ENCODE measurements around the gene CTBP1. TPM values are rescaled to one million over a fixed set of nuclear protein-coding genes. Genes with fewer than 3 reads are reported as not detected.

CTBP1 gene
- total RNA-seq, 8 experiments from 2014 or later = 120 to 180 (median 146) TPM

GRCh38 chr4:1210971-1211370, 38.0 kb downstream of the CTBP1 start:
- Histone ChIP-seq H3K4me3 (no peak overlapping the region), H3K27ac (no peak overlapping the region), H3K4me1 (replicated peaks in 1 of 2) (peaks cover 6 to 23% of the 10 kb centered on the region in 2 donors)
- WGBS, 10 experiments = 80 to 100% (median 94%) methylated on average over 1 to 2 of the region's 10 CpGs; no CpG with 5 or more reads in 6 of the 10 experiments
- ATAC-seq (replicated peaks in 6 of 8) = no peak
- in situ Hi-C loops (cut with MboI; ENCODE audit: low pct_unique_long_range_greater_than_20kb in 2 of 9, low sequenced_read_pairs in 9 of 9, unreplicated experiment in 9 of 9) = no loop called here

GRCh38 chr4:1210241-1210841, 38.6 kb downstream of the CTBP1 start:
- 100% methylated on average over 5 of the region's 22 CpGs; no CpG with 5 or more reads in 9 of the 10 experiments for WGBS, 10 experiments
- in situ Hi-C loops (cut with MboI; ENCODE audit: low pct_unique_long_range_greater_than_20kb in 2 of 9, low sequenced_read_pairs in 9 of 9, unreplicated experiment in 9 of 9) = no loop called here
- peak in 4 of 8 experiments; percentile 2 to 9 (median 6) for ATAC-seq (replicated peaks in 6 of 8)
- Histone ChIP-seq H3K27ac (no peak overlapping the region), H3K4me1 (replicated peaks in 1 of 2) (peaks cover 6 to 23% of the 10 kb centered on the region in 2 donors), H3K4me3 (no peak overlapping the region)

- peak; percentile 56 to 85 (median 73) for ATAC-seq (replicated peaks in 6 of 8)
- in situ Hi-C loops (cut with MboI; ENCODE audit: low pct_unique_long_range_greater_than_20kb in 2 of 9, low sequenced_read_pairs in 9 of 9, unreplicated experiment in 9 of 9) = no loop called here
- Histone ChIP-seq H3K27ac (no peak overlapping the region), H3K4me1 (replicated peaks in 1 of 2) (peaks cover 6 to 23% of the 10 kb centered on the region in 2 donors), H3K4me3 (no peak overlapping the region)
- WGBS, 10 experiments = 0% methylated on average over 1 of the region's 11 CpGs; no CpG with 5 or more reads in 9 of the 10 experiments
Measured at GRCh38 chr4:1209821-1210220, 39.1 kb downstream of the CTBP1 start.

- H3K4me1 ChIP-seq (replicated peaks in 1 of 2) = peaks cover 6 to 23% of the 10 kb centered on the region in 2 donors
Measured at GRCh38 chr4:1208970-1209704, 39.8 kb downstream of the CTBP1 start.

GRCh38 chr4:1208266-1208961, 40.5 kb downstream of the CTBP1 start:
- peak in 4 of 8 experiments; percentile 1 to 6 (median 3) for ATAC-seq (replicated peaks in 6 of 8)
- Histone ChIP-seq H3K27ac (peak overlapping the region in 1 of 2 donors; percentile 66), H3K4me3 (no peak overlapping the region), H3K4me1 (replicated peaks in 1 of 2) (peaks cover 6 to 23% of the 10 kb centered on the region in 2 donors)
- in situ Hi-C loops (cut with MboI; ENCODE audit: low pct_unique_long_range_greater_than_20kb in 2 of 9, low sequenced_read_pairs in 9 of 9, unreplicated experiment in 9 of 9) = no loop called here
- 67 to 100% (median 98%) methylated on average over 1 to 9 of the region's 37 CpGs; no CpG with 5 or more reads in 5 of the 10 experiments for WGBS, 10 experiments

More at GRCh38 chr4:1208970-1209704, 39.8 kb downstream of the CTBP1 start:
- in situ Hi-C loops (cut with MboI; ENCODE audit: low pct_unique_long_range_greater_than_20kb in 2 of 9, low sequenced_read_pairs in 9 of 9, unreplicated experiment in 9 of 9) = no loop called here
- H3K4me3 ChIP-seq = no peak overlapping the region
- no peak for ATAC-seq (replicated peaks in 6 of 8)
- 80 to 100% (median 94%) methylated on average over 1 to 10 of the region's 31 CpGs; no CpG with 5 or more reads in 3 of the 10 experiments for WGBS, 10 experiments
- H3K27ac ChIP-seq = no peak overlapping the region

GRCh38 chr4:1207603-1208265, 41.2 kb downstream of the CTBP1 start:
- Histone ChIP-seq H3K4me1 (replicated peaks in 1 of 2) (peaks cover 6 to 23% of the 10 kb centered on the region in 2 donors), H3K4me3 (no peak overlapping the region), H3K27ac (peak overlapping the region in 1 of 2 donors; percentile 66)
- in situ Hi-C loops (cut with MboI; ENCODE audit: low pct_unique_long_range_greater_than_20kb in 2 of 9, low sequenced_read_pairs in 9 of 9, unreplicated experiment in 9 of 9) = no loop called here
- 50 to 90% (median 67%) methylated on average over 3 to 6 of the region's 31 CpGs; no CpG with 5 or more reads in 7 of the 10 experiments for WGBS, 10 experiments
- peak in 5 of 8 experiments; percentile 7 to 47 (median 25) for ATAC-seq (replicated peaks in 6 of 8)

- Histone ChIP-seq H3K4me3 (no peak overlapping the region), H3K27ac (no peak overlapping the region), H3K4me1 (replicated peaks in 1 of 2) (peaks cover 6 to 23% of the 10 kb centered on the region in 2 donors)
- whole genome bisulfite sequencing, 10 experiments = no CpG with 5 or more reads among the region's 12 CpGs
- peak in 1 of 8 experiments; percentile 13 for ATAC-seq (replicated peaks in 6 of 8)
- in situ Hi-C loops (cut with MboI; ENCODE audit: low pct_unique_long_range_greater_than_20kb in 2 of 9, low sequenced_read_pairs in 9 of 9, unreplicated experiment in 9 of 9) = no loop called here
Measured at GRCh38 chr4:1207157-1207470, 41.8 kb downstream of the CTBP1 start.

- ATAC-seq (replicated peaks in 6 of 8) = no peak
- in situ Hi-C loops (cut with MboI; ENCODE audit: low pct_unique_long_range_greater_than_20kb in 2 of 9, low sequenced_read_pairs in 9 of 9, unreplicated experiment in 9 of 9) = no loop called here
- peaks cover 6 to 23% of the 10 kb centered on the region in 2 donors for H3K4me1 ChIP-seq (replicated peaks in 1 of 2)
- H3K4me3 ChIP-seq = no peak overlapping the region
- H3K27ac ChIP-seq = no peak overlapping the region
- WGBS, 10 experiments = 0 to 100% (median 50%) methylated on average over 1 to 2 of the region's 21 CpGs; no CpG with 5 or more reads in 7 of the 10 experiments
Measured at GRCh38 chr4:1206299-1207156, 42.4 kb downstream of the CTBP1 start.

- in situ Hi-C loops (cut with MboI; ENCODE audit: low pct_unique_long_range_greater_than_20kb in 2 of 9, low sequenced_read_pairs in 9 of 9, unreplicated experiment in 9 of 9) = no loop called here
- 40 to 60% methylated on average over 1 of the region's 17 CpGs; no CpG with 5 or more reads in 8 of the 10 experiments for WGBS, 10 experiments
- Histone ChIP-seq H3K27ac (no peak overlapping the region), H3K4me3 (no peak overlapping the region), H3K4me1 (replicated peaks in 1 of 2) (peaks cover 6 to 27% of the 10 kb centered on the region in 2 donors)
- ATAC-seq (replicated peaks in 6 of 8) = peak in 1 of 8 experiments; percentile 24
Measured at GRCh38 chr4:1205586-1206298, 43.2 kb downstream of the CTBP1 start.

GRCh38 chr4:1204828-1205585, 43.9 kb downstream of the CTBP1 start:
- 18 to 100% (median 77%) methylated on average over 1 to 5 of the region's 25 CpGs; no CpG with 5 or more reads in 2 of the 10 experiments for WGBS, 10 experiments
- Histone ChIP-seq H3K4me1 (replicated peaks in 1 of 2) (peaks cover 4 to 22% of the 10 kb centered on the region in 2 donors), H3K4me3 (no peak overlapping the region), H3K27ac (no peak overlapping the region)
- ATAC-seq (replicated peaks in 6 of 8) = peak in 3 of 8 experiments; percentile 7 to 30 (median 27)
- in situ Hi-C loops (cut with MboI; ENCODE audit: low pct_unique_long_range_greater_than_20kb in 2 of 9, low sequenced_read_pairs in 9 of 9, unreplicated experiment in 9 of 9) = no loop called here

- in situ Hi-C loops (cut with MboI; ENCODE audit: low pct_unique_long_range_greater_than_20kb in 2 of 9, low sequenced_read_pairs in 9 of 9, unreplicated experiment in 9 of 9) = no loop called here
- ATAC-seq (replicated peaks in 6 of 8) = no peak
- no peak overlapping the region for H3K4me3 ChIP-seq
- peaks cover 3 to 16% of the 10 kb centered on the region in 2 donors for H3K4me1 ChIP-seq (replicated peaks in 1 of 2)
- H3K27ac ChIP-seq = no peak overlapping the region
- 80 to 100% (median 90%) methylated on average over 1 to 11 of the region's 21 CpGs; no CpG with 5 or more reads in 3 of the 10 experiments for WGBS, 10 experiments
Measured at GRCh38 chr4:1204286-1204827, 44.6 kb downstream of the CTBP1 start.
